ENCODE measurements around the gene MRM3.

MRM3 gene

GRCh38 chr17:750431-751037 lies 31.6 kb upstream of the MRM3 start:
- H3K27ac ChIP-seq (ENCODE audit: low read length) = no peak overlapping the region
- no peaks in the 10 kb centered on the region for H3K9me3 ChIP-seq (ENCODE audit: insufficient read depth, low read length)
- peak overlapping the region; percentile 100 for H3K4me3 ChIP-seq (ENCODE audit: low read length)
- H3K9ac ChIP-seq (ENCODE audit: low read length) = peak overlapping the region; percentile 99
- peaks cover 62% of the 10 kb centered on the region for H3K79me2 ChIP-seq (ENCODE audit: low read length)
- H3K36me3 ChIP-seq (replicated peaks; ENCODE audit: low read depth, low read length) = peaks cover 33% of the 10 kb centered on the region
- peaks cover 8% of the 10 kb centered on the region for H4K20me1 ChIP-seq (ENCODE audit: insufficient read depth, low read length)
- no peaks in the 10 kb centered on the region for H3K27me3 ChIP-seq (ENCODE audit: low read depth, low read length)
- no peak overlapping the region for H2AFZ ChIP-seq (ENCODE audit: low read depth, low read length)
- H3K4me1 ChIP-seq (ENCODE audit: low read length) = peaks cover 10% of the 10 kb centered on the region
- H3K4me2 ChIP-seq (ENCODE audit: low read length) = peak overlapping the region; percentile 93
- TF ChIP-seq EZH2phosphoT487 (IDR thresholded peaks at IDR 0.05; ENCODE audit: low read depth) (no peak), CTCF (IDR thresholded peaks at IDR 0.05; ENCODE audit: low read depth, low read length) (no peak)

DNA sequence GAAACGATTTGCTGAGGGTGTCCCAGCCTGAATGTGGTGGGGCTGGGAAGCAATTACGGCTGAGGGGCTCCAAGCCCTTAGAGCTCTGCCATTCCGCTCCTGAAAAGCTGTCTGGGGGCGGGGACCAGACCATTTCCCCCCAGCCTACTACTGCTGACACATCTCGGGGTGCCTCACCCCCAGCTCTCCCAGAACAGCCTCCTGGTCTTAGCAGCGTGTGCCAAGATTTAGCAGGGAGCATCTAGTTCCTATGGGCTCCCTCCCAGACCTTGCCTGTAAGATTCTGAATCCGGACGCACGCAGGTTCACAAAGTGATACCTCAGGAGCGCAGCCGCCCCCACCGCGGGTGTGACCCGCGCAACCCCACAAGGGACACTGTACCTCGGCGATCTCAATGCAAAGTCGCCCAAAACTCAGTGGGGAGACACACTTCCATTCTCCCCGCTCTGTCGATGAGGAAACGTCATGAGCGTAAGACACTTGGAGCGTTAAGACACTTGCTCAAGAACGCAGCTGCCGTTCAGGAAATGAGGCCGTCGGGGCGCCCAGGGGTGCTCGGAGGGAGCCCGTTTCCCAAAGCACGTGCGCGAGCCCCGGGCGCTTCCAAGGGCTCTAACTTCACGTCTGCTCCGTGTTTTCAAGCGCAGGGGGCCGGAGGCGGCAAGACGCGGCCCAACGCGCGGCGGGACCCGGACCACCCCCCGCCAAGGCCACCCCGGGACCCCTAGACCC lies 30.7 kb upstream of the MRM3 start:
- TF ChIP-seq EZH2phosphoT487 (IDR thresholded peaks at IDR 0.05; ENCODE audit: low read depth) (no peak), CTCF (IDR thresholded peaks at IDR 0.05; ENCODE audit: low read depth, low read length) (no peak)
- Histone ChIP-seq H3K4me2 (ENCODE audit: low read length) (peak overlapping the region; percentile 93), H3K4me3 (ENCODE audit: low read length) (peak overlapping the region; percentile 100), H3K27ac (ENCODE audit: low read length) (peak overlapping the region; percentile 72), H3K4me1 (ENCODE audit: low read length) (peaks cover 10% of the 10 kb centered on the region), H3K36me3 (replicated peaks; ENCODE audit: low read depth, low read length) (peaks cover 28% of the 10 kb centered on the region), H2AFZ (ENCODE audit: low read depth, low read length) (peak overlapping the region; percentile 77; the same call in 1 of the 2 replicates), H3K9me3 (ENCODE audit: insufficient read depth, low read length) (no peaks in the 10 kb centered on the region), H3K27me3 (ENCODE audit: low read depth, low read length) (no peaks in the 10 kb centered on the region), H3K79me2 (ENCODE audit: low read length) (peaks cover 53% of the 10 kb centered on the region), H4K20me1 (ENCODE audit: insufficient read depth, low read length) (peaks cover 3% of the 10 kb centered on the region; the same call in 1 of the 2 replicates), H3K9ac (ENCODE audit: low read length) (peak overlapping the region; percentile 99)

DNA sequence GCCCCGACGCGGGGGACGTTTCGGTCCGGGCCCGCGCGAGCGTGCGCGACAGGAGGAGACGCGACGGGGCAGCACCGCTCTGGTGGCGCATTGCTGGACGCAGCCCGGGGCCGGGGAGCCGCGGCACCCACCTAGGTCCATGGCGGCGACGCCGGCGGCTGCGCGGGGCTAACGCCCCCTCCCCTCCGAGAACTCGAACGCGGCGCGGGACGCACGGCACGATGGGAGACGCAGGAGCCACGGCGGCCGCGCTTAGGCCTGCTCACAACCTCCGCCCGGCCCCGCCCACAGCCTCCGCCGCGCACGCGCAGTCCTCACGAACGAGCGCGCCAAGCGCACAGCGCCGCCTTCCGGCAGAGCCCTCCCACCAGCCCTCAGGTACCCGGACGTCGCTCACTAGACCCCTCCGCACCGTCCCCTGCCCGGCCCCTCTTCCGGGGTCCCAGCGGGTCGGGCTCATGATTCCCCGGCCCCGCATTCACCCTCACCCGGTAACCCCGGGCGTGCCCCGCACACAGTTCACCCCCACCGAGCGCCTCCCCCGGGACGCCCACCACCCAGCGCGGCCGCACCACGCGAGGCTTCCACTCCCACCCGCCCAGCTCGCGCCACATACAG lies 30.0 kb upstream of the MRM3 start, which contains the start of gene GEMIN4:
Gene GEMIN4, minus strand, starts transcription at position 263 of the 618 bp plus-strand sequence. Its CDS starts 122 bp downstream, at position 141.
- Histone ChIP-seq H3K79me2 (ENCODE audit: low read length) (peaks cover 46% of the 10 kb centered on the region), H3K36me3 (replicated peaks; ENCODE audit: low read depth, low read length) (peaks cover 23% of the 10 kb centered on the region), H4K20me1 (ENCODE audit: insufficient read depth, low read length) (peaks cover 3% of the 10 kb centered on the region; the same call in 1 of the 2 replicates), H3K4me2 (ENCODE audit: low read length) (peak within 1 kb of the TSS; percentile 93), H3K27me3 (ENCODE audit: low read depth, low read length) (no peaks in the 10 kb centered on the region), H3K27ac (ENCODE audit: low read length) (peak within 1 kb of the TSS; percentile 72), H3K9me3 (ENCODE audit: insufficient read depth, low read length) (no peaks in the 10 kb centered on the region), H3K9ac (ENCODE audit: low read length) (peak within 1 kb of the TSS; percentile 99), H2AFZ (ENCODE audit: low read depth, low read length) (peak within 1 kb of the TSS; percentile 77; the same call in 1 of the 2 replicates), H3K4me1 (ENCODE audit: low read length) (peaks cover 10% of the 10 kb centered on the region), H3K4me3 (ENCODE audit: low read length) (peak within 1 kb of the TSS; percentile 100)
- TF ChIP-seq EZH2phosphoT487 (IDR thresholded peaks at IDR 0.05; ENCODE audit: low read depth) (no peak), CTCF (IDR thresholded peaks at IDR 0.05; ENCODE audit: low read depth, low read length) (peak; percentile 56)
